Suprapubic skin (tissue), 4 donors: ENCODE measurements around the gene DAAM1. TPM values are rescaled to one million over a fixed set of nuclear protein-coding genes. Genes with fewer than 3 reads are reported as not detected.
A peak's percentile ranks its signal among the peaks of the same experiment; 100 is the strongest.

Experiments used
- DNase-seq, 2 donors: peaks; one replicate each; pipeline ENCODE4 v3.0.0-alpha.2; 2019; ENCODE audit warnings: low spot score in 2 of 2
- H3K27ac ChIP-seq: fragments of 200-600 bp; sonication (generic); one replicate; pipeline ENCODE4 v1.5.1; 2019
- H3K27me3 ChIP-seq: fragments of 200-600 bp; sonication (generic); one replicate; pipeline ENCODE4 v1.5.1; 2019
- H3K36me3 ChIP-seq: fragments of 200-600 bp; sonication (generic); one replicate; pipeline ENCODE4 v1.5.1; 2019
- H3K4me1 ChIP-seq: fragments of 200-600 bp; sonication (generic); one replicate; pipeline ENCODE4 v1.5.1; 2019
- H3K4me3 ChIP-seq: fragments of 200-600 bp; sonication (generic); one replicate; pipeline ENCODE4 v1.5.1; 2019; ENCODE audit warnings: mild to moderate bottlenecking
- H3K9me3 ChIP-seq: fragments of 200-600 bp; sonication (generic); one replicate; pipeline ENCODE4 v1.5.1; 2019
- EP300 ChIP-seq: sonication (generic); formaldehyde crosslinking; IDR thresholded peaks from one replicate; pipeline ENCODE4 v1.6.1; 2017; ENCODE audit warnings: antibody characterized with exemption
- POLR2A ChIP-seq, 2 donors: fragments of 450-650 bp; IDR thresholded peaks; one replicate each; pipeline ENCODE4 v1.6.1; 2017; ENCODE audit warnings: antibody characterized with exemption in 2 of 2, mild to moderate bottlenecking in 2 of 2, moderate library complexity in 2 of 2
- POLR2AphosphoS5 ChIP-seq, 3 donors: sonication (generic); formaldehyde crosslinking; IDR thresholded peaks; one replicate each; pipeline ENCODE4 v1.6.1; 2017; ENCODE audit warnings: antibody characterized with exemption in 3 of 3
- WGBS: methylation state at CpG from one replicate; pipeline ENCODE4 v1.1.5; 2018; 5-methylcytosine and 5-hydroxymethylcytosine counted together
- total RNA-seq, 4 donors: library from RNA; depleted of rRNA; stranded (reverse); fragments of >200 nt; gene quantifications; one replicate each; pipeline ENCODE4 v1.1.0, GENCODE V29; 2016
- TF ChIP-seq, protein P1 (sequence below), 2 donors: fragments of 200-600 bp in 1 of 2; fragments of 450-650 bp in 1 of 2; sonication (generic) in 1 of 2; IDR thresholded peaks; one replicate each; pipeline ENCODE4 v1.5.1; 2016 to 2019; ENCODE audit warnings: antibody characterized with exemption in 2 of 2, mild to moderate bottlenecking in 1 of 2, moderate library complexity in 1 of 2

The DAAM1 gene
- total RNA-seq, 4 donors from 2014 or later, result 103 to 196 (median 171) TPM

DNA sequence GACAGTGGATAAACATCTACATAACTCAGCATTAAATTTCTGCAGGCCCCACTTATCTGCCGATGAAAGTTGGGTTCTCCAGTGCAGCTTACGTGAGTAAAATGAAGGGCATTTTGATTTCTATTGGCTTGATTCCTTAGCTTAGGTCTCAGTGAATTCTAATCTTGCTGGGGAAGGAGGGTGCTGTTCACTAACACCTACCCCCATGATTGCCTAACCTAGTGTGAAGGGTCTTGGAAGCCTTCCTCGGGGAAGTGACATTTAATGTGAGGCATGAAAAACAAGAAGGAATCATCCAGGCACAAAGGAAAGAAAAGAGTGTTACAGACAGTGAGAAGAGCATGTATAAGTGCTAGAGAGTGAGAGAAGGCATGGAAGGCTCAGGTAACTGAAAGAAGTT is 81.0 kb downstream of the DAAM1 start:
- Histone ChIP-seq H3K27me3 (no peaks in the 10 kb centered on the region), H3K4me3 (no peak overlapping the region), H3K36me3 (peaks cover 18% of the 10 kb centered on the region), H3K4me1 (peaks cover 20% of the 10 kb centered on the region), H3K27ac (no peak overlapping the region), H3K9me3 (no peaks in the 10 kb centered on the region)
- TF ChIP-seq POLR2A (IDR thresholded peaks at IDR 0.05), result no peak
- DNase-seq, result no peak
- WGBS, result 93% methylated on average over 3 of the region's 3 CpGs

DNA sequence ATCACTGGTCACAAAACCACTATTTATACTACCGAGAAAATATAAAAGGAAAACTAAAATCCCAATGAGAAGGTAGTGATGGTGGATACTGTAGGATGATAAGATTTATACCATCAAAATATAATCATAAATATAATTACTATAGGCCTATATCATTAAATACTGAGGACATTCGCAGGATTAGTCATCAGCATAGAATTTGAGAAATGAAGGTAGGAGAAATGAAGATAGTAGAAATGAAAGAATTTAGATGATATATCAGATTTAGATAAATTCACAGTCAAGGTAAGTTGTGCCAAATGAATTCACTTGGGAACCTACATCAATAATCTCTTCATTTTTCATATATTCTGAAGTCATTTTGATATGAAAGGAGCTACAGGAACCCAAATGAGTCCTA is 82.8 kb downstream of the DAAM1 start:
- Histone ChIP-seq H3K4me3 (no peak overlapping the region), H3K4me1 (peaks cover 38% of the 10 kb centered on the region), H3K27me3 (no peaks in the 10 kb centered on the region), H3K36me3 (peaks cover 12% of the 10 kb centered on the region), H3K9me3 (no peaks in the 10 kb centered on the region), H3K27ac (no peak overlapping the region)
- TF ChIP-seq EP300 (no peak), POLR2A (IDR thresholded peaks at IDR 0.05) (no peak), POLR2AphosphoS5 (IDR thresholded peaks at IDR 0.05) (no peak)
- TF ChIP-seq, protein P1, sequence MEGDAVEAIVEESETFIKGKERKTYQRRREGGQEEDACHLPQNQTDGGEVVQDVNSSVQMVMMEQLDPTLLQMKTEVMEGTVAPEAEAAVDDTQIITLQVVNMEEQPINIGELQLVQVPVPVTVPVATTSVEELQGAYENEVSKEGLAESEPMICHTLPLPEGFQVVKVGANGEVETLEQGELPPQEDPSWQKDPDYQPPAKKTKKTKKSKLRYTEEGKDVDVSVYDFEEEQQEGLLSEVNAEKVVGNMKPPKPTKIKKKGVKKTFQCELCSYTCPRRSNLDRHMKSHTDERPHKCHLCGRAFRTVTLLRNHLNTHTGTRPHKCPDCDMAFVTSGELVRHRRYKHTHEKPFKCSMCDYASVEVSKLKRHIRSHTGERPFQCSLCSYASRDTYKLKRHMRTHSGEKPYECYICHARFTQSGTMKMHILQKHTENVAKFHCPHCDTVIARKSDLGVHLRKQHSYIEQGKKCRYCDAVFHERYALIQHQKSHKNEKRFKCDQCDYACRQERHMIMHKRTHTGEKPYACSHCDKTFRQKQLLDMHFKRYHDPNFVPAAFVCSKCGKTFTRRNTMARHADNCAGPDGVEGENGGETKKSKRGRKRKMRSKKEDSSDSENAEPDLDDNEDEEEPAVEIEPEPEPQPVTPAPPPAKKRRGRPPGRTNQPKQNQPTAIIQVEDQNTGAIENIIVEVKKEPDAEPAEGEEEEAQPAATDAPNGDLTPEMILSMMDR (IDR thresholded peaks at IDR 0.05), result no peak
- no peak for DNase-seq
- WGBS, result 93% methylated on average over 2 of the region's 2 CpGs

DNA sequence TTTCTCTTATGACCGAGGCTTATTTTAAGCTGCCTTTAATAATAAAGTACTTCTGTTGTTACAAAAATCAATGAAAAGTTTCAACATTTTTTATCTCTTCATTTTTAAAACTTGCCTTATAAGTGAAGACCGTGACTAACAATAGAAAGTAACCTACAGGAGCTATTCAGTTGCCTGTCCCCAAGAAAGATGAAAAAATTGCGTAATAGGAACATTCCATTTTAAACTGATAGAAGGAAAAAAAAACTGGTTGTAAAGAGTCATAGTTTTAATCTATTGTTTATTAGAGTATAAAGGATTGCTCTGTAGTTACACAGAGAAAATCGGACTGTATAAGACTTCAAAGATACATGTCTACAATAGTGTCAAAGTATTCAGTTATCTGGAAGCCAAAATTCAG is 83.3 kb downstream of the DAAM1 start:
- Histone ChIP-seq H3K9me3 (no peaks in the 10 kb centered on the region), H3K36me3 (peaks cover 9% of the 10 kb centered on the region), H3K27ac (no peak overlapping the region), H3K4me1 (peaks cover 42% of the 10 kb centered on the region), H3K27me3 (no peaks in the 10 kb centered on the region), H3K4me3 (no peak overlapping the region)
- TF ChIP-seq POLR2AphosphoS5 (IDR thresholded peaks at IDR 0.05) (no peak), EP300 (no peak), POLR2A (IDR thresholded peaks at IDR 0.05) (no peak)
- TF ChIP-seq, protein P1 (IDR thresholded peaks at IDR 0.05), result no peak
- DNase-seq, result no peak
- 78% methylated on average over 4 of the region's 4 CpGs for WGBS

DNA sequence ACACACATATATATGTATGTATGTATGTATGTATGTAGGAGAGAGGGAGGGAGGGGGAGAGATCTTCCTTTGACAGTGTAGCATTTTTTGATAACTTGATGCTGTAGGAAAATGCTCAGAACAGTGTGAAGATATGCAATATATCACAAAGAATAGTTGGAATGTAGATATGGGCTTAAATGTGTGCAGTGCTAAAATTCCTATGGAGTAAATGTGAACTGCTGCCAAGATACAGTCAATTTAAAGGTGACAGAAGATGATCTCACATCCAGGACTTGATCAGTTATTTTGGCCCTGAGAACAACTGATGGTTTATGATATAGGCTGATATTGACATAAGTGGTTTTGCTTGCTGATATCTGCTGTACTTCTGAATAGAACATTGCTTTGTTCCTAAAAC is 84.2 kb downstream of the DAAM1 start:
- no peak for DNase-seq
- no peaks in the 10 kb centered on the region for H3K9me3 ChIP-seq
- H3K27me3 ChIP-seq, result no peaks in the 10 kb centered on the region
- TF ChIP-seq, protein P1 (IDR thresholded peaks at IDR 0.05), result no peak
- TF ChIP-seq POLR2AphosphoS5 (IDR thresholded peaks at IDR 0.05), result no peak
- no peak for TF ChIP-seq POLR2A (IDR thresholded peaks at IDR 0.05)
- no peak for TF ChIP-seq EP300
- peaks cover 42% of the 10 kb centered on the region for H3K4me1 ChIP-seq
- H3K4me3 ChIP-seq, result no peak overlapping the region
- peaks cover 8% of the 10 kb centered on the region for H3K36me3 ChIP-seq
- no peak overlapping the region for H3K27ac ChIP-seq

DNA sequence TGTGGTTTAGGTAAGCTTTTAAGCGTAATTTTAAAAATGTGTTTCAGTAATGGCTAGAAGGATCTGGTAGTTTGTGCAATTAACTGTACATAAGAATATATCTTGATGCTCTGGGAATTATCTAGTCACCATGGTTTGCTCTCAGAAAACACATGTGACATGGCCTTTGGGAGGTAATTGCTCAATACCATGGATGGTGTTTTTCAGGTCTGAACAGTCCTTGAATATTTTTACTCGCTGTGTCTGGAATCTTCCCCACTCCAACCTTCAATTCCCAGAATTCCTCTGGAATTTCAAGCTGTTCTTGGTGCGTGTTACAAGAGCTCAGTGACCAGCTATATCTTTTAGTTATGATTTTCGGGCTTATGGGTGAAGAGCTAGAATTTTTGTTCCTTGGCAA is 85.3 kb downstream of the DAAM1 start:
- no peaks in the 10 kb centered on the region for H3K27me3 ChIP-seq
- no peak overlapping the region for H3K27ac ChIP-seq
- peaks cover 46% of the 10 kb centered on the region for H3K4me1 ChIP-seq
- TF ChIP-seq, protein P1 (IDR thresholded peaks at IDR 0.05), result no peak
- no peak for TF ChIP-seq EP300
- TF ChIP-seq POLR2A (IDR thresholded peaks at IDR 0.05), result no peak
- TF ChIP-seq POLR2AphosphoS5 (IDR thresholded peaks at IDR 0.05), result no peak
- 53% methylated on average over 4 of the region's 4 CpGs for WGBS
- no peak overlapping the region for H3K4me3 ChIP-seq
- peaks cover 8% of the 10 kb centered on the region for H3K36me3 ChIP-seq
- no peak for DNase-seq
- no peaks in the 10 kb centered on the region for H3K9me3 ChIP-seq

DNA sequence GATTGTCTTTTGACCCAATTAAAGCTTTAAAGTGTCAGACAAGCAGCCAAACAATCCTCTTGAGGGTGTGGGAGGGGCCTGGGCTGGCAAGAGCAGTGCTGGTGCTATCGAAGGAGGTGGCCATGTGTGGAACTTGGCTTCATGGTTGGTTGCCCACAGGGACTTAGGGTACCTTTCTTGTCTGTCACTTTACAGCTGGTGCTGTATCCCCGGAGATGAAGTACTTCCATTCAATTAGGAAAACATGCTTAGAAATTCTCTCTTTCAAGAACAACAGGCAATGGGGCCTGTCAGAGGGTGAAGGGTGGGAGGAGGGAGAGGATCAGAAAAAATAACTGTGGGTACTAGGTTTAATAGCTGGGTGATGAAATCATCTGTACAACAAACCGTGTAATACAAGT is 86.5 kb downstream of the DAAM1 start:
- H3K9me3 ChIP-seq, result no peaks in the 10 kb centered on the region
- DNase-seq, result no peak
- no peak for TF ChIP-seq EP300
- TF ChIP-seq POLR2AphosphoS5 (IDR thresholded peaks at IDR 0.05), result no peak
- TF ChIP-seq POLR2A (IDR thresholded peaks at IDR 0.05), result no peak
- no peak overlapping the region for H3K4me3 ChIP-seq
- peaks cover 46% of the 10 kb centered on the region for H3K4me1 ChIP-seq
- H3K36me3 ChIP-seq, result no peaks in the 10 kb centered on the region
- no peaks in the 10 kb centered on the region for H3K27me3 ChIP-seq
- WGBS, result 29% methylated on average over 3 of the region's 3 CpGs
- H3K27ac ChIP-seq, result peak overlapping the region; percentile 74
